OCI-LY3 (cell line): ENCODE data around the gene SLC25A10.
"Not testable (repeated sequence)": the region's sequence is repeated elsewhere in the genome, so short reads cannot be mapped to it uniquely, and the experiment has no call there.

Experiments
- H2AFZ ChIP-seq: fragments of 200-600, 300-600 bp; shearing (Covaris generic); 2 replicates; pipeline ENCODE4 v1.6.0; 2014; ENCODE audit warnings: antibody characterized with exemption, low read depth, low read length
- H3K27ac ChIP-seq: fragments of 200-600, 300-600 bp; sonication (generic); 2 replicates; pipeline ENCODE4 v1.5.1; 2014; ENCODE audit warnings: mild to moderate bottlenecking, low read length, moderate library complexity, mixed read lengths
- H3K27me3 ChIP-seq: fragments of 200-600, 300-600 bp; sonication (generic); 2 replicates; pipeline ENCODE4 v1.6.1; 2014; ENCODE audit warnings: low read depth, low read length, mixed read lengths
- H3K36me3 ChIP-seq: fragments of 200-600, 300-600 bp; sonication (generic); replicated peaks from 2 replicates; pipeline ENCODE3; 2014; ENCODE audit warnings: low read depth, low read length, mixed read lengths
- H3K4me1 ChIP-seq: fragments of 300-600, 200-600 bp; sonication (generic); 2 replicates; pipeline ENCODE4 v1.6.1; 2014; ENCODE audit warnings: low read length, mixed read lengths
- H3K4me2 ChIP-seq: fragments of 200-600, 300-600 bp; sonication (generic); 2 replicates; pipeline ENCODE4 v1.6.1; 2014; ENCODE audit warnings: low read length, mixed read lengths
- H3K4me3 ChIP-seq: fragments of 300-600, 200-600 bp; sonication (generic); 2 replicates; pipeline ENCODE4 v1.5.1; 2014; ENCODE audit warnings: antibody characterized with exemption, mild to moderate bottlenecking, low read length, moderate library complexity
- H3K79me2 ChIP-seq: fragments of 300-600, 200-600 bp; shearing (Covaris generic); 2 replicates; pipeline ENCODE4 v1.6.1; 2014; ENCODE audit warnings: mild to moderate bottlenecking, low read length, mixed read lengths
- H3K9ac ChIP-seq: fragments of 300-600, 200-600 bp; shearing (Covaris generic); 2 replicates; pipeline ENCODE4 v1.6.0; 2014; ENCODE audit warnings: mild to moderate bottlenecking, low read length, moderate library complexity
- H3K9me3 ChIP-seq: fragments of 200-600, 300-600 bp; shearing (Covaris generic); 2 replicates; pipeline ENCODE4 v1.6.1; 2014; ENCODE audit warnings: low read length, mixed read lengths; ENCODE audit not compliant: insufficient read depth
- H4K20me1 ChIP-seq: fragments of 200-600, 300-600 bp; sonication (generic); 2 replicates; pipeline ENCODE4 v1.6.1; 2016; ENCODE audit warnings: low read length, mixed read lengths; ENCODE audit not compliant: insufficient read depth
- EZH2phosphoT487 ChIP-seq: fragments of 200-600 bp; shearing (Covaris generic); IDR thresholded peaks from 2 replicates; pipeline ENCODE4 v1.6.1; 2018; ENCODE audit warnings: antibody characterized with exemption, mixed run types, low read depth
- TF ChIP-seq, protein P1 (sequence below): fragments of 200-600, 300-600 bp; sonication (generic); IDR thresholded peaks from 2 replicates; pipeline ENCODE4 v1.5.1; 2014; ENCODE audit warnings: antibody characterized with exemption, low read length, low read depth

SLC25A10 gene

DNA sequence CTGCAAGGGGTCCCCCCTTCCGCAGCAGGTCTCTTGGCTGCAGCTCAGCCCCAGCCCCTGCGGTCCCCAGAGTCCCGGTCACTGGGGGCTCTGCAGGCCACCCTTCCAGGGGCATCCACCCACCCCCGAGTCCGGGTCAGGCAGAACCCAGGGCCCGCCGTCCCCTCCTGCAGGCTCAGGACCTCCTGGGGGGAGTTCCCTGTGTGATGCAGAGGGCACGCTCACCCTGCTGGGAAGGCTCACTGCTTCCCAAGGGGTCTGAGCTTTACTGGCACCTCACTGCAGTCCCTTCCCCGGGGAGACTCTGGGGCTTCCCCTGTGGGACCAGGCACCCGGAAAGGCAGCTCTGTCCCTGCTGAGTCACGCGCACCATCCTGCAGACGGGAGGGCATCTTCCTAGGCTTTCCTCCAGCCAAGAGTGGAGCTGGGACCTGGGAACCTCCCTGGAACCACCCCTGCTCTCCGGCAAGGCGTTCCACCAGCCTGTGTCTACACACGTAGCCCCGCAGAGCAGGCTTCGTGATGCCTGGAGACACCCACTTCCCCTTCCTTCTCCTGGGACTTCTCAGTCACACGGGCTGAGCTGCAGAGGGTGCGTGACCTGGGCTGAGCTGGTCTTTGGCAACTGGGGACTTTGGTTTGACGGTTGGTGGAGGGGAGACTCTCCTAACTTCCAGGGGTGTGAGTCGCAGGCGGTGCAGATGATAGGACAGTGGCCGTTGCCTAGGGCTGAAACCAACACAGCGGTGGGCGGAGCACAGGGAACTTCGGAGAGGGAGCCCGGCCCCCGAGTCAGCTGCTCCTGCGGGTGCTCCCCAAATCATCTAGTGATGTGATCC is 23.4 kb downstream of the SLC25A10 start:
- no peaks in the 10 kb centered on the region for H3K79me2 ChIP-seq
- H2AFZ ChIP-seq, result peak overlapping the region; percentile 98
- no peaks in the 10 kb centered on the region for H3K9me3 ChIP-seq
- H3K36me3 ChIP-seq, result no peaks in the 10 kb centered on the region
- H3K4me3 ChIP-seq, result peak overlapping the region; percentile 81
- peak overlapping the region; percentile 84 for H3K27ac ChIP-seq
- peak overlapping the region; percentile 77 for H3K9ac ChIP-seq
- H4K20me1 ChIP-seq, result no peaks in the 10 kb centered on the region
- H3K4me1 ChIP-seq, result peaks cover 29% of the 10 kb centered on the region
- peaks cover 18% of the 10 kb centered on the region for H3K27me3 ChIP-seq
- TF ChIP-seq, protein P1, sequence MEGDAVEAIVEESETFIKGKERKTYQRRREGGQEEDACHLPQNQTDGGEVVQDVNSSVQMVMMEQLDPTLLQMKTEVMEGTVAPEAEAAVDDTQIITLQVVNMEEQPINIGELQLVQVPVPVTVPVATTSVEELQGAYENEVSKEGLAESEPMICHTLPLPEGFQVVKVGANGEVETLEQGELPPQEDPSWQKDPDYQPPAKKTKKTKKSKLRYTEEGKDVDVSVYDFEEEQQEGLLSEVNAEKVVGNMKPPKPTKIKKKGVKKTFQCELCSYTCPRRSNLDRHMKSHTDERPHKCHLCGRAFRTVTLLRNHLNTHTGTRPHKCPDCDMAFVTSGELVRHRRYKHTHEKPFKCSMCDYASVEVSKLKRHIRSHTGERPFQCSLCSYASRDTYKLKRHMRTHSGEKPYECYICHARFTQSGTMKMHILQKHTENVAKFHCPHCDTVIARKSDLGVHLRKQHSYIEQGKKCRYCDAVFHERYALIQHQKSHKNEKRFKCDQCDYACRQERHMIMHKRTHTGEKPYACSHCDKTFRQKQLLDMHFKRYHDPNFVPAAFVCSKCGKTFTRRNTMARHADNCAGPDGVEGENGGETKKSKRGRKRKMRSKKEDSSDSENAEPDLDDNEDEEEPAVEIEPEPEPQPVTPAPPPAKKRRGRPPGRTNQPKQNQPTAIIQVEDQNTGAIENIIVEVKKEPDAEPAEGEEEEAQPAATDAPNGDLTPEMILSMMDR, result no peak
- no peak for TF ChIP-seq EZH2phosphoT487
- peak overlapping the region; percentile 99 for H3K4me2 ChIP-seq

DNA sequence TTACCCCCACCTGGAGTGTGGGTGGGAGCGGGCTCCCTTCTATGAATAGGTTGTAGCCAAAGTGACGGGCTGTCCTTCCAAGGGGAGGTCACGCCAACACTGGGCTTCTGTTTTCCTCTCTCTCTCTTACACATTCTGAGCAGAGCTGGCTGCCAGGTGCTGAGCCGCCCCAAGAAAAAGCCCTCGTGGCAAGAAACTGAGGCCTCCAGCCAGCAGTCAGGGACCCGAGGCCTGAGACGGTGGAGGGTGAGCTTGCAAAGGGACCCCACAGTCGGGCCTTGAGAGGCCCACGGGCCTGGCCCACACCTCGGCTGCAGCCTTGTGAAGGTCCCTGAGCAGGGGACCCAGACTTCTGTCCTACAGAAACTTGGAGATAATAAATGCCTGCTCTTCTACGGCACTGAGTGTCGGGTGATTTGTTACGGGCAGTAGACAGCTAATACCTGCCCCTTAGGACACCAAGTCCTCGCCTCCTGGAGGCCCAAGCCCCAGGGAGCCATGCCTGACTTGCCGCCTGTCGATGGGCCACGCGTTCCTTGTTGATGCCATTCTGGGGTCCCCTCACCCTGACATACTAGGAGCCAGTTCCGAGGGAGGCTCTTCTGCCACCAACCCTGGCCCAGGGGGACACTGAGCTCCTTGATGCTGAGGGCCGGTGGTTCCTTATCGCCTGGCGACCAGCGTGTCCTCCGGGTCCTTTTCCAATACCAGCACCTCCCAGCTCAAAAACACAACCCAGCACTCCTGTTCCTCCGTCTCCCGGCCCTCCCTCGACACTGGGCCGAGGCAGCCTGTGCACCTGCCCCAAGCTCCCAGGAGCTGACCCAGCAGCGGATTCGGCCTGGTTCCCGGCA is 26.1 kb downstream of the SLC25A10 start:
- H3K27ac ChIP-seq, result no peak overlapping the region
- no peak overlapping the region for H3K4me2 ChIP-seq
- H3K9ac ChIP-seq, result no peak overlapping the region
- H2AFZ ChIP-seq, result no peak overlapping the region
- TF ChIP-seq, protein P1, result no peak
- no peak for TF ChIP-seq EZH2phosphoT487
- no peaks in the 10 kb centered on the region for H3K9me3 ChIP-seq
- no peaks in the 10 kb centered on the region for H3K79me2 ChIP-seq
- H3K4me3 ChIP-seq, result no peak overlapping the region
- peaks cover 29% of the 10 kb centered on the region for H3K4me1 ChIP-seq
- no peaks in the 10 kb centered on the region for H4K20me1 ChIP-seq
- peaks cover 5% of the 10 kb centered on the region; the same call in 1 of the 2 replicates for H3K27me3 ChIP-seq
- no peaks in the 10 kb centered on the region for H3K36me3 ChIP-seq

DNA sequence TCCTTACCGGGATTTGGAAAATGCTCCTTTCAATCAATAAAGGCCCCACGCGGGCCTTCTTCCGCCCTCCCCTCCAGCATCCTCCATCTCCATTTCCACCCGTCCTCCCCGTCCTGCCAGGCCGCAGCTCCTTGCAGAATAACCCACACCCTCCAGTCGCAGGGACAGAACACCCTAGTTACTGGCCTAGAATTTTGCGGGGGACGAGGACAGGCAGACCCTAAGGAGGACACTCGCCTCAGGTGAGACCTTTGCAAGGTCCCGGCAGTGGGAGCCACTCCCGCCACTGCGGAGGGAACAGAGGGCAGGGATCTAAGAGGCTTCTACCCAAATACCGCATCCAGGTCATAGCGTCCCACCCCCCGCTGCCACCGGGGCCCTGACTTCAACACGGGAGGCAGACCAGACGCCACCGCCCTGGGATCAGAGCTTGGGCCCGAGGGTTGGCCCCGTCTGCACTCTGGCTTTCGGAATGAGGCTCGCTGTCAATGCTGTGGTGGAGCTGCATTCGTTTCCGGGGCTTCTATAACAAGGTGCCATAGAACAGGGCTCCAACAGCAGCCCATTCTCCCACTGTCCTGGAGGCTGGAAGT is 26.8 kb downstream of the SLC25A10 start:
- no peak for TF ChIP-seq EZH2phosphoT487
- TF ChIP-seq, protein P1, result no peak
- Histone ChIP-seq H3K9me3 (no peaks in the 10 kb centered on the region), H3K36me3 (no peaks in the 10 kb centered on the region), H2AFZ (no peak overlapping the region), H3K9ac (no peak overlapping the region), H3K4me2 (no peak overlapping the region), H3K4me1 (peaks cover 23% of the 10 kb centered on the region), H3K4me3 (no peak overlapping the region), H3K79me2 (no peaks in the 10 kb centered on the region), H4K20me1 (no peaks in the 10 kb centered on the region), H3K27ac (no peak overlapping the region), H3K27me3 (no peaks in the 10 kb centered on the region)

DNA sequence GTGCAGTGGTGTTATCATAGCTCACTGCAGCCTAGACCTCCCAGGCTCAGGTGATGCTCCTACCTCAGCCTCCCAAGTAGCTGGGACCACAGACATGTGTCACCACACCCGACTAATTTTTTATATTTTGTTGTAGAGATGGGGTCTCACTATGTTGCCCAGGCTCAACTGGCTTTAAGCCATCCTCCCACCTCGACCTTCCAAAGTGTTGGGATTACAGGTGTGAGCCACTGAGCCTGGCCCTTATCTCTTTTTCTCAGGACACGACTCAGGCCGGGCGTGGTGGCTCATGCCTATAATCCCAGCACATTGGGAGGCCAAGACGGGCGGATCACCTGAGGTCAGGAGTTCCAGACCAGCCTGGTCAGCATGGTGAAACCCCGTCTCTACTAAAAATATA is 27.5 kb downstream of the SLC25A10 start:
- not testable (repeated sequence) for H4K20me1 ChIP-seq, H3K79me2 ChIP-seq, H3K27me3 ChIP-seq, H3K9ac ChIP-seq, H3K4me3 ChIP-seq, H3K4me2 ChIP-seq, H3K9me3 ChIP-seq, H3K27ac ChIP-seq, H2AFZ ChIP-seq, H3K36me3 ChIP-seq
- peaks cover 16% of the 10 kb centered on the region for H3K4me1 ChIP-seq
